GM13977 (cell line): ENCODE measurements around the gene PTGS1.

Experiments
- DNase-seq: peaks from one replicate; pipeline ENCODE4 v3.0.0; 2012; ENCODE audit warnings: low spot score
- in situ Hi-C: fragments of 300-500 bp; cut with MboI; formaldehyde crosslinking; loops from one replicate; pipeline ENCODE4 v1.12.0; 2022; ENCODE audit warnings: low sequenced_read_pairs, low pct_unique_long_range_greater_than_20kb, mixed read lengths, inconsistent platforms; ENCODE audit not compliant: unreplicated experiment
- TF ChIP-seq, protein P1 (sequence below): IDR thresholded peaks from 2 replicates; pipeline ENCODE4 v1.5.1; 2012; ENCODE audit warnings: mild to moderate bottlenecking, control low read depth; ENCODE audit not compliant: insufficient read depth; ENCODE audit errors: extremely low read depth, missing control alignments

The PTGS1 gene

DNA sequence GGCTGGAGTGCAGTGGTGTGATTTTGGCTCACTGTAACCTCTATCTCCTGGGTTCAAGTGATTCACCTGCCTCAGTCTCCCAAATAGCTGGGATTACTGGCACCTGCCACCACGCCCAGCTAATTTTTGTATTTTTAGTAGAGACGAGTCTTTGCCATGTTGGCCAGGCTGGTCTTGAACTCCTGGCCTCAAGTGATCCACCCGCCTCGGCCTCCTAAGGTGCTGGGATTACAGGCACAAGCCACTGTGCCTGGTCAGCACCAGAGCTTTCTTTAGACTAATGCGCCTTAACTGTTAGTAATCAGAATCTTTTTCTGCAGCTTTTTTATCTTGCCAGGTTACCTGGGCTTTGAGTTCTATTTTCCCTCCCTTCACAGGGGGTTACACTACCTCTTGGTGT is 18.4 kb downstream of the PTGS1 start:
- TF ChIP-seq, protein P1, sequence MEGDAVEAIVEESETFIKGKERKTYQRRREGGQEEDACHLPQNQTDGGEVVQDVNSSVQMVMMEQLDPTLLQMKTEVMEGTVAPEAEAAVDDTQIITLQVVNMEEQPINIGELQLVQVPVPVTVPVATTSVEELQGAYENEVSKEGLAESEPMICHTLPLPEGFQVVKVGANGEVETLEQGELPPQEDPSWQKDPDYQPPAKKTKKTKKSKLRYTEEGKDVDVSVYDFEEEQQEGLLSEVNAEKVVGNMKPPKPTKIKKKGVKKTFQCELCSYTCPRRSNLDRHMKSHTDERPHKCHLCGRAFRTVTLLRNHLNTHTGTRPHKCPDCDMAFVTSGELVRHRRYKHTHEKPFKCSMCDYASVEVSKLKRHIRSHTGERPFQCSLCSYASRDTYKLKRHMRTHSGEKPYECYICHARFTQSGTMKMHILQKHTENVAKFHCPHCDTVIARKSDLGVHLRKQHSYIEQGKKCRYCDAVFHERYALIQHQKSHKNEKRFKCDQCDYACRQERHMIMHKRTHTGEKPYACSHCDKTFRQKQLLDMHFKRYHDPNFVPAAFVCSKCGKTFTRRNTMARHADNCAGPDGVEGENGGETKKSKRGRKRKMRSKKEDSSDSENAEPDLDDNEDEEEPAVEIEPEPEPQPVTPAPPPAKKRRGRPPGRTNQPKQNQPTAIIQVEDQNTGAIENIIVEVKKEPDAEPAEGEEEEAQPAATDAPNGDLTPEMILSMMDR = no peak
- in situ Hi-C loops = no loop called here
- no peak for DNase-seq

DNA sequence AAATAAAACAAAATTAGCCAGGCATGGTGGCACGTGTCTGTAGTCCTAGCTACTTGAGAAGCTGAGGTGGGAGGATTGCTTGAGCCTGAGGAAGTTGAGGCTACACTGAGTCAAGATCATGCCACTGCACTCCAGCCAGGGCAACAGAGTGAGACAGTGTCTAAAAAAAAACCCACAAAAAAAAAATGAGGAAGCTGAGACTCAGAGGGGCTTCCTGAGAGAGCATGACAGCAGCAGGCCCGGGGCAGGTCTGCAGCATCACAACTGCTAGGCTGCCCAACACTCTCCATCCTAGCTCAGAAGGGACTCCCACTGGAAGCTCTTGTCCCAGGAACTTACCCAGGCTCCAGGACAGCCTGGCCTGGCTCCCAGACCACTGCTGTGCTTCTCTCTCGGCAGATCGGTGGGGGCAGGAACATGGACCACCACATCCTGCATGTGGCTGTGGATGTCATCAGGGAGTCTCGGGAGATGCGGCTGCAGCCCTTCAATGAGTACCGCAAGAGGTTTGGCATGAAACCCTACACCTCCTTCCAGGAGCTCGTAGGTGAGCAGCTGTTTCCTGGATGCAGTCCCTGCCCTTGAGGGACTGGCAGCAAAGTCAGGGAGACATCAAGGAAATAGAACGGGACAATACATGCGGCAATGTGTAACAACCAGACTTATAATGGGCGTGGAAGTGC is 19.1 kb downstream of the PTGS1 start:
- TF ChIP-seq, protein P1 = no peak
- no peak for DNase-seq

DNA sequence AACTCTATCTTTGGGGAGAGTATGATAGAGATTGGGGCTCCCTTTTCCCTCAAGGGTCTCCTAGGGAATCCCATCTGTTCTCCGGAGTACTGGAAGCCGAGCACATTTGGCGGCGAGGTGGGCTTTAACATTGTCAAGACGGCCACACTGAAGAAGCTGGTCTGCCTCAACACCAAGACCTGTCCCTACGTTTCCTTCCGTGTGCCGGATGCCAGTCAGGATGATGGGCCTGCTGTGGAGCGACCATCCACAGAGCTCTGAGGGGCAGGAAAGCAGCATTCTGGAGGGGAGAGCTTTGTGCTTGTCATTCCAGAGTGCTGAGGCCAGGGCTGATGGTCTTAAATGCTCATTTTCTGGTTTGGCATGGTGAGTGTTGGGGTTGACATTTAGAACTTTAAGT is 21.5 kb downstream of the PTGS1 start:
- TF ChIP-seq, protein P1 = no peak
- in situ Hi-C loops = no loop called here
- DNase-seq = no peak

More for the DNA sequence above, 19.1 kb downstream of the PTGS1 start:
- in situ Hi-C loops = no loop called here

DNA sequence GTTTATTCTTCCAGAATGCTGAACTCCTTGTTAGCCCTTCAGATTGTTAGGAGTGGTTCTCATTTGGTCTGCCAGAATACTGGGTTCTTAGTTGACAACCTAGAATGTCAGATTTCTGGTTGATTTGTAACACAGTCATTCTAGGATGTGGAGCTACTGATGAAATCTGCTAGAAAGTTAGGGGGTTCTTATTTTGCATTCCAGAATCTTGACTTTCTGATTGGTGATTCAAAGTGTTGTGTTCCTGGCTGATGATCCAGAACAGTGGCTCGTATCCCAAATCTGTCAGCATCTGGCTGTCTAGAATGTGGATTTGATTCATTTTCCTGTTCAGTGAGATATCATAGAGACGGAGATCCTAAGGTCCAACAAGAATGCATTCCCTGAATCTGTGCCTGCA is 21.9 kb downstream of the PTGS1 start:
- DNase-seq = no peak
- in situ Hi-C loops = no loop called here
- TF ChIP-seq, protein P1 = no peak

DNA sequence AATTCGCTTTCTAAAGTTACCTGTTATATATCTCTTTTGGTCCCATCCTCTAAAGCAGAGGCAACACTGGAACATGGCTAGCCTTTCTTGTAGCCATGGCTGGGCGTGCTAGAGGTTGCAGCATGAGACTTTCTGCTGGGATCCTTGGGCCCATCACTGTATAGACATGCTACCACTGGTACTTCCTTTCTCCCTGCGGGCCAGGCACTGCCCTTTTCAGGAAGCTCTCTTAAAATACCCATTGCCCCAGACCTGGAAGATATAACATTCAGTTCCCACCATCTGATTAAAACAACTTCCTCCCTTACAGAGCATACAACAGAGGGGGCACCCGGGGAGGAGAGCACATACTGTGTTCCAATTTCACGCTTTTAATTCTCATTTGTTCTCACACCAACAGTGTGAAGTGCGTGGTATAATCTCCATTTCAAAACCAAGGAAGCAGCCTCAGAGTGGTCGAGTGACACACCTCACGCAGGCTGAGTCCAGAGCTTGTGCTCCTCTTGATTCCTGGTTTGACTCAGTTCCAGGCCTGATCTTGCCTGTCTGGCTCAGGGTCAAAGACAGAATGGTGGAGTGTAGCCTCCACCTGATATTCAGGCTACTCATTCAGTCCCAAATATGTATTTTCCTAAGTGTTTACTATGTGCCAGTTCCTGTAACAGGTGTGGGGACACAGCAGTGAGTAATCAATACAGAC is 22.6 kb downstream of the PTGS1 start:
- TF ChIP-seq, protein P1 = no peak
- no peak for DNase-seq
- in situ Hi-C loops = no loop called here

DNA sequence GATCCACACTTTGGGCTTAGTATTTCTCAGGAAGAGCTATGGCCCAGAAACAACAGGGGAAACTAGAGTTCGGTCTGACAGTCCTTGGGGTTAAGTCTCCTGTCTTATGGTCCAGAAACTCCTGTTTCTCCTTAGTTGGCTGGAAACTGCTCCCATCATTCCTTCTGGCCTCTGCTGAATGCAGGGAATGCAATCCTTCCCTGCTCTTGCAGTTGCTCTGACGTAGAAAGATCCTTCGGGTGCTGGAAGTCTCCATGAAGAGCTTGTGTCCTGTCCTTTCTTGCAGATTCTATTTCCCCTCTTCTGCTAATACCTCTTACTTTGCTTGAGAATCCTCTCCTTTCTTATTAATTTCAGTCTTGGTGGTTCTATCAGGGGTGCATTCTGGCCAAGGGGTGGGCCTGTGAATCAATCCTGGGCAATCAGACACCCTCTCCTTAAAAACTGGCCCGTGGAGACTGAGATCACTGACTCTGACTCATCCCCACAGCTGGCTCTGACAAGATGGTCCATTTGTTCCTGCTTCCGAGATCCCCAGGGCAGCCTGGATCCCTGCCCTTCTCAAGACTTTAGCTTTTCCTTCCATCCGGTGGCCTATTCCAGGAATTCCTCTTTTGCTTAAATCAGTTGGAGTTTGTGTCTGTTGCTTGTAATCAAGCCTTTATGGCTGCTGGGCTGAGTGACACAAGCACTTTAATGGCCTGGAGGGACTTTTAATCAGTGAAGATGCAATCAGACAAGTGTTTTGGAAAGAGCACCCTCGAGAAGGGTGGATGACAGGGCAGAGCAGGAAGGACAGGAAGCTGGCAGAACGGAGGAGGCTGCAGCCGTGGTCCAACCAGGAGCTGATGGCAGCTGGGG is 23.7 kb downstream of the PTGS1 start:
- no peak for DNase-seq
- in situ Hi-C loops = no loop called here
- TF ChIP-seq, protein P1 = no peak
